Body of pancreas (tissue), 4 donors: ENCODE measurements around the gene DNAJC4. TPM values are rescaled to one million over a fixed set of nuclear protein-coding genes. Genes with fewer than 3 reads are reported as not detected.
A peak's percentile ranks its signal among the peaks of the same experiment; 100 is the strongest.

Experiments
- ATAC-seq: fragments of 150-250 bp; one replicate; pipeline ENCODE4 v1.9.1; 2016
- DNase-seq, 4 donors: peaks; one replicate each; pipeline ENCODE4 v3.0.0-alpha.2; 2019
- H3K27ac ChIP-seq, 4 donors: fragments of 200-600 bp; sonication (generic); 1 replicate in 3 of 4; 2 replicates in 1 of 4; pipeline versions ENCODE4 v1.5.1 to v1.6.1; 2016 to 2019; ENCODE audit warnings: mild to moderate bottlenecking in 1 of 4, mixed read lengths in 1 of 4, moderate library complexity in 1 of 4
- H3K27me3 ChIP-seq, 2 donors: fragments of 200-600 bp; sonication (generic); one replicate each; pipeline ENCODE4 v1.6.0; 2016; ENCODE audit warnings: mild to moderate bottlenecking in 1 of 2
- H3K36me3 ChIP-seq, 2 donors: fragments of 200-600 bp; sonication (generic); replicated peaks in 1 of 2; 2 replicates each; pipeline ENCODE4 v1.5.1; 2016; ENCODE audit warnings: low read depth in 2 of 2; ENCODE audit not compliant: insufficient read depth in 1 of 2
- H3K4me1 ChIP-seq: fragments of 200-600 bp; sonication (generic); one replicate; pipeline ENCODE4 v1.6.0; 2016
- H3K4me3 ChIP-seq, 2 donors: fragments of 200-600 bp; sonication (generic); 1 replicate in 1 of 2; 2 replicates in 1 of 2; pipeline ENCODE4 v1.5.1; 2016 to 2019
- H3K9me3 ChIP-seq, 3 donors: fragments of 200-600 bp; sonication (generic); 1 replicate in 2 of 3; 2 replicates in 1 of 3; pipeline ENCODE4 v1.5.1; 2016
- POLR2A ChIP-seq, 3 donors: fragments of 450-650 bp; IDR thresholded peaks; one replicate each; pipeline ENCODE4 v1.6.1; 2016; ENCODE audit warnings: antibody characterized with exemption in 3 of 3, mild to moderate bottlenecking in 2 of 3
- WGBS, 2 donors: methylation state at CpG; one replicate each; pipeline ENCODE4 v1.1.5; 2017; 5-methylcytosine and 5-hydroxymethylcytosine counted together
- intact Hi-C: fragments of 100-400 bp; cut with DNase I; formaldehyde crosslinking; loops from one replicate; pipeline ENCODE4 v1.15.1; 2023
- total RNA-seq, 2 donors: library from RNA; depleted of rRNA; stranded (reverse); fragments of >200 nt; gene quantifications; one replicate each; pipeline ENCODE4 v1.1.0, GENCODE V29; 2016
- TF ChIP-seq, protein P1 (sequence below), 7 experiments: fragments of 450-650 bp in 4 of 7; fragments of 200-600 bp in 3 of 7; sonication (generic) in 3 of 7; IDR thresholded peaks; one replicate each; pipeline ENCODE4 v1.5.1; 2016 to 2019; ENCODE audit warnings: antibody characterized with exemption in 7 of 7

Gene DNAJC4
- total RNA-seq, 2 donors from 2014 or later = 23.6 to 56.7 TPM

- H3K4me3 ChIP-seq = no peak overlapping the region
- no peak for TF ChIP-seq POLR2A (IDR thresholded peaks at IDR 0.05)
- TF ChIP-seq, protein P1, sequence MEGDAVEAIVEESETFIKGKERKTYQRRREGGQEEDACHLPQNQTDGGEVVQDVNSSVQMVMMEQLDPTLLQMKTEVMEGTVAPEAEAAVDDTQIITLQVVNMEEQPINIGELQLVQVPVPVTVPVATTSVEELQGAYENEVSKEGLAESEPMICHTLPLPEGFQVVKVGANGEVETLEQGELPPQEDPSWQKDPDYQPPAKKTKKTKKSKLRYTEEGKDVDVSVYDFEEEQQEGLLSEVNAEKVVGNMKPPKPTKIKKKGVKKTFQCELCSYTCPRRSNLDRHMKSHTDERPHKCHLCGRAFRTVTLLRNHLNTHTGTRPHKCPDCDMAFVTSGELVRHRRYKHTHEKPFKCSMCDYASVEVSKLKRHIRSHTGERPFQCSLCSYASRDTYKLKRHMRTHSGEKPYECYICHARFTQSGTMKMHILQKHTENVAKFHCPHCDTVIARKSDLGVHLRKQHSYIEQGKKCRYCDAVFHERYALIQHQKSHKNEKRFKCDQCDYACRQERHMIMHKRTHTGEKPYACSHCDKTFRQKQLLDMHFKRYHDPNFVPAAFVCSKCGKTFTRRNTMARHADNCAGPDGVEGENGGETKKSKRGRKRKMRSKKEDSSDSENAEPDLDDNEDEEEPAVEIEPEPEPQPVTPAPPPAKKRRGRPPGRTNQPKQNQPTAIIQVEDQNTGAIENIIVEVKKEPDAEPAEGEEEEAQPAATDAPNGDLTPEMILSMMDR (IDR thresholded peaks at IDR 0.05) = no peak
- no peaks in the 10 kb centered on the region for H3K9me3 ChIP-seq
- no peak overlapping the region for H3K27ac ChIP-seq
- H3K4me1 ChIP-seq = peaks cover 36% of the 10 kb centered on the region
- intact Hi-C loops = no loop called here
- H3K36me3 ChIP-seq = no peaks in the 10 kb centered on the region
- ATAC-seq (no peak), DNase-seq (no peak)
- H3K27me3 ChIP-seq = no peaks in the 10 kb centered on the region
- 89% methylated on average over 17 of the region's 17 CpGs; no CpG with 5 or more reads in 1 of the 2 donors for WGBS, 2 donors
Measured at GRCh38 chr11:64220271-64220670, 10.1 kb upstream of the DNAJC4 start.

GRCh38 chr11:64220798-64221197 is 9.6 kb upstream of the DNAJC4 start:
- no peak for TF ChIP-seq POLR2A (IDR thresholded peaks at IDR 0.05)
- TF ChIP-seq, protein P1 (IDR thresholded peaks at IDR 0.05) = no peak
- WGBS, 2 donors = 87 to 100% methylated on average over 1 to 12 of the region's 14 CpGs
- ATAC-seq = no peak
- intact Hi-C loops = no loop called here
- DNase-seq = no peak
- Histone ChIP-seq H3K36me3 (no peaks in the 10 kb centered on the region), H3K9me3 (no peaks in the 10 kb centered on the region), H3K4me3 (no peak overlapping the region), H3K27me3 (no peaks in the 10 kb centered on the region), H3K4me1 (peaks cover 40% of the 10 kb centered on the region), H3K27ac (no peak overlapping the region)

DNA sequence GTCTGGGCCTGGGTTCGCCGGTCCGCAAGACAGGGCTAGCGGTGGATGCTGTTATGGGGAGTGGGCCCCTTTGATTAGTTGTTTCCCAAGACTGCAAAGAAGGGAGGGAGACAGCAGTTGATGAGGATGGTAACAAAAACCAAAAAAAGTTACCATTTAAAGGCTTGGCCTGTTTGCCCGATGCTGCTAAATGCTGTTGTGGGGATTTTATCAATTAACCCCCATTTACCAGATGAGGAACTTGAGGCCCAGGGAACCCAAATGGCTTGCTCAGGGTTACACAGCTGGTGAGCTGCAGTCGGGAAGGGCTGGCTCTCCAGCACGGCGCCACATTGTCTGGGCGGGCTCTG is 7.7 kb upstream of the DNAJC4 start:
- Histone ChIP-seq H3K36me3 (no peaks in the 10 kb centered on the region), H3K27ac (peak overlapping the region in 2 of 4 donors; percentile 12 to 63), H3K4me3 (no peak overlapping the region), H3K4me1 (peaks cover 51% of the 10 kb centered on the region), H3K9me3 (no peaks in the 10 kb centered on the region), H3K27me3 (no peaks in the 10 kb centered on the region)
- 55 to 57% methylated on average over 9 of the region's 9 CpGs for WGBS, 2 donors
- intact Hi-C loops = no loop called here
- ATAC-seq (no peak), DNase-seq (no peak)
- TF ChIP-seq POLR2A (IDR thresholded peaks at IDR 0.05) = no peak
- TF ChIP-seq, protein P1 (IDR thresholded peaks at IDR 0.05) = no peak

GRCh38 chr11:64223001-64223651 is 7.2 kb upstream of the DNAJC4 start:
- H3K4me1 ChIP-seq = peaks cover 55% of the 10 kb centered on the region
- intact Hi-C loops = no loop called here
- no peaks in the 10 kb centered on the region for H3K27me3 ChIP-seq
- ATAC-seq = no peak
- H3K4me3 ChIP-seq = no peak overlapping the region
- WGBS, 2 donors = 65 to 80% methylated on average over 10 to 24 of the region's 24 CpGs
- no peaks in the 10 kb centered on the region for H3K36me3 ChIP-seq
- DNase-seq = peak in 2 of 4 donors; percentile 5 to 16
- H3K27ac ChIP-seq = peak overlapping the region in 3 of 4 donors; percentile 0 to 63 (median 12)
- no peaks in the 10 kb centered on the region for H3K9me3 ChIP-seq
- TF ChIP-seq POLR2A (IDR thresholded peaks at IDR 0.05) = no peak
- TF ChIP-seq, protein P1 (IDR thresholded peaks at IDR 0.05) = no peak
